IMR-90 (cell line): Measurements from ENCODE around the gene TSEN34. TPM values are rescaled to one million over a fixed set of nuclear protein-coding genes. Genes with fewer than 3 reads are reported as not detected.
"Not testable (repeated sequence)": the region's sequence is repeated elsewhere in the genome, so short reads cannot be mapped to it uniquely, and the experiment has no call there.

Experiments used
- ATAC-seq: fragments of 200-7000 bp; cut with Tn5 transposase; 2 replicates; pipeline ENCODE4 v1.9.1; 2020; ENCODE audit warnings: low read depth, mild to moderate bottlenecking, moderate library complexity
- BruUV-seq: library from RNA; stranded (reverse); fragments of 400-500 nt; replicated peaks from 2 replicates; lab custom pipeline; 2021; lab: Mats Ljungman, UMichigan
- CTCF ChIA-PET: fragments of 300-600 bp; formaldehyde crosslinking; extraction: SDS; loops from one replicate; lab custom pipeline; 2021; ENCODE audit warnings: antibody characterized with exemption; lab: Yijun Ruan, JAX
- POLR2A ChIA-PET: fragments of 300-600 bp; sonication (Branson Sonifier 250); formaldehyde crosslinking; loops from one replicate; lab custom pipeline; 2022; ENCODE audit warnings: antibody characterized with exemption; ENCODE audit not compliant: unreplicated experiment; lab: Charles Lee
- DNase-seq: peaks from one replicate; pipeline ENCODE4 v3.0.0; 2013
- H2AFZ ChIP-seq: replicated peaks from 2 replicates; pipeline ENCODE3; 2013; ENCODE audit warnings: low read length, mild to moderate bottlenecking; ENCODE audit not compliant: poor library complexity
- H2AK5ac ChIP-seq: 2 replicates; pipeline ENCODE4 v1.6.1; 2013; ENCODE audit warnings: low read depth, low read length, inconsistent platforms
- H2AK9ac ChIP-seq: replicated peaks from 2 replicates; pipeline ENCODE3; 2013; ENCODE audit warnings: mild to moderate bottlenecking, low read depth, low read length, moderate library complexity; ENCODE audit not compliant: poor library complexity
- H2BK120ac ChIP-seq: 2 replicates; pipeline ENCODE4 v1.6.1; 2013; ENCODE audit warnings: low read depth, low read length, inconsistent platforms
- H2BK15ac ChIP-seq: 3 replicates; pipeline ENCODE4 v1.6.1; 2013; ENCODE audit warnings: low read depth, low read length, inconsistent platforms
- H2BK20ac ChIP-seq: 2 replicates; pipeline ENCODE4 v1.6.1; 2013; ENCODE audit warnings: low read depth, mild to moderate bottlenecking, inconsistent platforms, low read length, moderate library complexity
- H2BK5ac ChIP-seq: 2 replicates; pipeline ENCODE4 v1.6.1; 2013; ENCODE audit warnings: mild to moderate bottlenecking, low read depth, low read length, inconsistent platforms; ENCODE audit not compliant: poor library complexity, severe bottlenecking
- H3K14ac ChIP-seq: replicated peaks from 2 replicates; pipeline ENCODE4 v1.6.1; 2013; ENCODE audit warnings: low read depth, low read length, inconsistent platforms
- H3K18ac ChIP-seq: 2 replicates; pipeline ENCODE4 v1.6.1; 2013; ENCODE audit warnings: low read depth, low read length, control low read depth
- H3K23ac ChIP-seq: 2 replicates; pipeline ENCODE4 v1.6.1; 2013; ENCODE audit warnings: low read depth, low read length, inconsistent platforms
- H3K27ac ChIP-seq: 2 replicates; pipeline ENCODE4 v1.5.1; 2013; ENCODE audit warnings: mild to moderate bottlenecking, control low read depth, low read length; ENCODE audit not compliant: insufficient read depth
- H3K27me3 ChIP-seq: 2 replicates; pipeline ENCODE4 v1.6.1; 2013; ENCODE audit warnings: low read length; ENCODE audit not compliant: control insufficient read depth, insufficient read depth
- H3K36me3 ChIP-seq: 2 replicates; pipeline ENCODE4 v1.6.1; 2013; ENCODE audit warnings: low read length, mixed read lengths; ENCODE audit not compliant: control insufficient read depth, insufficient read depth
- H3K4ac ChIP-seq: 2 replicates; pipeline ENCODE4 v1.6.1; 2013; ENCODE audit warnings: low read depth, low read length, inconsistent platforms
- H3K4me1 ChIP-seq: 2 replicates; pipeline ENCODE4 v1.6.1; 2013; ENCODE audit warnings: low read length, mixed read lengths; ENCODE audit not compliant: control insufficient read depth, insufficient read depth
- H3K4me2 ChIP-seq: 2 replicates; pipeline ENCODE4 v1.6.1; 2013; ENCODE audit warnings: low read depth, mild to moderate bottlenecking, control low read depth, low read length, moderate library complexity
- H3K4me3 ChIP-seq: 2 replicates; pipeline ENCODE4 v1.5.1; 2013; ENCODE audit warnings: low read depth, mild to moderate bottlenecking, control low read depth, low read length, moderate library complexity; ENCODE audit not compliant: insufficient read depth
- H3K56ac ChIP-seq: 2 replicates; pipeline ENCODE4 v1.6.1; 2013; ENCODE audit warnings: low read length, inconsistent platforms; ENCODE audit not compliant: insufficient read depth; ENCODE audit errors: extremely low read depth
- H3K79me1 ChIP-seq, 2 experiments: 2 replicates each; pipeline ENCODE4 v1.6.1; 2013; ENCODE audit warnings: low read length in 2 of 2, inconsistent platforms in 1 of 2, low read depth in 1 of 2
- H3K9ac ChIP-seq: 2 replicates; pipeline ENCODE4 v1.6.1; 2013; ENCODE audit warnings: low read depth, low read length, control low read depth
- H3K9me1 ChIP-seq: 2 replicates; pipeline ENCODE4 v1.6.1; 2013; ENCODE audit warnings: low read length, inconsistent platforms; ENCODE audit not compliant: insufficient read depth
- H3K9me3 ChIP-seq: 2 replicates; pipeline ENCODE4 v1.6.1; 2013; ENCODE audit warnings: low read length; ENCODE audit not compliant: control insufficient read depth, insufficient read depth
- H4K20me1 ChIP-seq: 2 replicates; pipeline ENCODE4 v1.6.1; 2013; ENCODE audit warnings: low read length, inconsistent platforms; ENCODE audit not compliant: insufficient read depth
- H4K5ac ChIP-seq: 2 replicates; pipeline ENCODE4 v1.6.1; 2013; ENCODE audit warnings: mild to moderate bottlenecking, low read depth, low read length, control low read depth
- H4K8ac ChIP-seq, 2 experiments: 2 replicates each; pipeline ENCODE4 v1.6.1; 2013; ENCODE audit warnings: low read depth in 2 of 2, low read length in 2 of 2, control low read depth in 1 of 2, inconsistent platforms in 1 of 2
- H4K91ac ChIP-seq: 2 replicates; pipeline ENCODE4 v1.6.1; 2013; ENCODE audit warnings: low read depth, low read length, inconsistent platforms; ENCODE audit not compliant: insufficient read depth
- WGBS, 2 experiments: methylation state at CpG; one replicate each; pipeline versions ENCODE4 v1.1.5 to v1.1.7; 2013; ENCODE audit warnings: missing lambda C conversion rate in 2 of 2; ENCODE audit not compliant: insufficient read length in 1 of 2; ENCODE audit errors: extremely low coverage in 2 of 2; 5-methylcytosine and 5-hydroxymethylcytosine counted together
- dilution Hi-C: fragments of 300-500 bp; cut with HindIII; formaldehyde crosslinking; loops from one replicate; pipeline ENCODE4 v1.14.3; 2018; ENCODE audit warnings: low sequenced_read_pairs; ENCODE audit not compliant: unreplicated experiment
- in situ Hi-C: fragments of 300-500 bp; cut with MboI; formaldehyde crosslinking; loops from 3 replicates; pipeline ENCODE4 v1.14.3; 2019; ENCODE audit warnings: low sequenced_read_pairs, inconsistent platforms, mixed read lengths
- intact Hi-C: fragments of 100-400 bp; cut with micrococcal nuclease; formaldehyde crosslinking; loops from 2 replicates; pipeline ENCODE4 v1.10.0; 2022
- polyA plus RNA-seq, 3 experiments: library from polyadenylated mRNA; depleted of rRNA; stranded (reverse); fragments of >200 nt; gene quantifications; 2 replicates each; pipeline ENCODE4 v1.2.3, GENCODE V29; 2012; ENCODE audit warnings: low replicate concordance in 1 of 3
- total RNA-seq: library from RNA; depleted of rRNA; stranded (reverse); fragments of >200 nt; gene quantifications from 2 replicates; pipeline ENCODE4 v1.2.3, GENCODE V29; 2012

Gene TSEN34
- total and polyA plus RNA-seq, 2 of the 4 experiments (the other 2 are of a cell fraction), result 32.1 to 69.4 TPM

DNA sequence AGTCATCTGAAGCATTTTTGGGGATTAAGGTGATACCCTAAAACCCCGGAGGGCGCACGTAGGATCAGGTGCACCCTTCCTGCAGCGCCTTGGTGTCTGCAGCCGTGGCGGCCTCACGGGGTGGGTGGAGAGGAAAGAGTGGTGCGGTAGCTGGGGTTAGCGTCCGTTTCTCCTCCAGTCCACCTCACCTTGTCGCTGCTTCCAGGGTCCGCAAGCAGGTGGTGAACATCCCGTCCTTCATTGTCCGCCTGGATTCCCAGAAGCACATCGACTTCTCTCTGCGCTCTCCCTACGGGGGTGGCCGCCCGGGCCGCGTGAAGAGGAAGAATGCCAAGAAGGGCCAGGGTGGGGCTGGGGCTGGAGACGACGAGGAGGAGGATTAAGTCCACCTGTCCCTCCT lies 16.1 kb downstream of the TSEN34 start:
- H2AK5ac ChIP-seq, intact Hi-C loops, H3K23ac ChIP-seq, H3K14ac ChIP-seq, H4K8ac ChIP-seq, H3K18ac ChIP-seq, H3K27me3 ChIP-seq, H2AK9ac ChIP-seq, H3K4me3 ChIP-seq, H2BK5ac ChIP-seq, CTCF ChIA-PET, BruUV-seq, H2AFZ ChIP-seq, H3K27ac ChIP-seq, H3K9me3 ChIP-seq, H2BK15ac ChIP-seq, H4K5ac ChIP-seq, H2BK20ac ChIP-seq, DNase-seq, dilution Hi-C loops, ATAC-seq, H3K4ac ChIP-seq, H3K9ac ChIP-seq, POLR2A ChIA-PET, H4K91ac ChIP-seq, H3K56ac ChIP-seq, H3K4me2 ChIP-seq, H2BK120ac ChIP-seq: not testable (repeated sequence)
- 85% methylated on average over 6 of the region's 23 CpGs; no CpG with 5 or more reads in 1 of the 2 experiments for WGBS, 2 experiments
- Histone ChIP-seq H3K79me1 (peaks cover 11 to 80% of the 10 kb centered on the region in 2 experiments), H3K9me1 (peaks cover 33% of the 10 kb centered on the region), H3K4me1 (peaks cover 37% of the 10 kb centered on the region), H4K20me1 (peaks cover 91% of the 10 kb centered on the region), H3K36me3 (peaks cover 53% of the 10 kb centered on the region)
- in situ Hi-C loops, result loop anchor here (10.0 kb wide), 1 partner anchor 248 kb away; no protein-coding TSS in a partner anchor
